GM23338 (cell line): ENCODE measurements around the gene LNX2. TPM values are rescaled to one million over a fixed set of nuclear protein-coding genes. Genes with fewer than 3 reads are reported as not detected.

ENCODE experiments used
- ATAC-seq: fragments of 200-7000 bp; cut with Tn5 transposase; 3 replicates; pipeline ENCODE4 v1.9.1; 2020
- DNase-seq: peaks from one replicate; pipeline ENCODE4 v3.0.0-alpha.2; 2015; ENCODE audit warnings: low spot score
- H2AFZ ChIP-seq: fragments of 200-600 bp; sonication (generic); 2 replicates; pipeline ENCODE4 v1.8.0; 2016; ENCODE audit warnings: antibody characterized with exemption, mild to moderate bottlenecking, moderate library complexity
- H3F3A ChIP-seq: fragments of 200-600 bp; sonication (generic); replicated peaks from 2 replicates; pipeline ENCODE4 v1.8.0; 2017; ENCODE audit warnings: antibody characterized with exemption, mixed run types, low read depth
- H3K27ac ChIP-seq: fragments of 200-600 bp; sonication (generic); 2 replicates; pipeline ENCODE4 v1.6.1; 2016; ENCODE audit warnings: low read depth
- H3K27me3 ChIP-seq: fragments of 200-600 bp; sonication (generic); 2 replicates; pipeline ENCODE4 v1.8.0; 2016; ENCODE audit warnings: mild to moderate bottlenecking, mixed run types, moderate library complexity; ENCODE audit not compliant: insufficient read depth
- H3K36me3 ChIP-seq: fragments of 200-600 bp; sonication (generic); 2 replicates; pipeline ENCODE4 v1.8.0; 2016; ENCODE audit warnings: mild to moderate bottlenecking; ENCODE audit not compliant: insufficient read depth
- H3K4me1 ChIP-seq: fragments of 200-600 bp; sonication (generic); 2 replicates; pipeline ENCODE4 v1.8.0; 2016; ENCODE audit warnings: mild to moderate bottlenecking, moderate library complexity; ENCODE audit not compliant: insufficient read depth
- H3K4me2 ChIP-seq: fragments of 200-600 bp; sonication (generic); 2 replicates; pipeline ENCODE4 v1.7.1; 2017; ENCODE audit warnings: mixed run types
- H3K4me3 ChIP-seq: fragments of 200-600 bp; sonication (generic); 2 replicates; pipeline ENCODE4 v1.6.1; 2016; ENCODE audit warnings: mixed run types
- H3K79me2 ChIP-seq: fragments of 200-600 bp; sonication (generic); replicated peaks from 2 replicates; pipeline ENCODE4 v1.8.0; 2017; ENCODE audit warnings: mild to moderate bottlenecking; ENCODE audit not compliant: insufficient read depth
- H3K9me2 ChIP-seq: fragments of 200-600 bp; sonication (generic); 2 replicates; pipeline ENCODE4 v1.8.0; 2017; ENCODE audit not compliant: insufficient read depth
- H4K20me1 ChIP-seq: fragments of 200-600 bp; sonication (generic); replicated peaks from 2 replicates; pipeline ENCODE4 v1.8.0; 2017; ENCODE audit warnings: mild to moderate bottlenecking; ENCODE audit not compliant: insufficient read depth
- H3K27ac Mint-ChIP-seq: 2 replicates; pipeline ENCODE4 v1.8.0; 2020; ENCODE audit warnings: inconsistent platforms, mild to moderate bottlenecking, moderate library complexity, mixed read lengths
- H3K27me3 Mint-ChIP-seq: 3 replicates; pipeline ENCODE4 v1.8.0; 2022; ENCODE audit warnings: low read depth, mild to moderate bottlenecking, moderate library complexity, mixed read lengths, inconsistent platforms; ENCODE audit not compliant: insufficient read depth, poor library complexity
- H3K36me3 Mint-ChIP-seq: 3 replicates; pipeline ENCODE4 v1.8.0; 2021; ENCODE audit warnings: low read depth, mild to moderate bottlenecking, inconsistent platforms, moderate library complexity, mixed read lengths
- H3K4me1 Mint-ChIP-seq: 3 replicates; pipeline ENCODE4 v1.8.0; 2020; ENCODE audit warnings: mild to moderate bottlenecking, inconsistent platforms, mixed read lengths
- H3K4me3 Mint-ChIP-seq: 3 replicates; pipeline ENCODE4 v1.8.0; 2021; ENCODE audit warnings: moderate library complexity, mild to moderate bottlenecking, inconsistent platforms, mixed read lengths
- H3K9me3 Mint-ChIP-seq: 3 replicates; pipeline ENCODE4 v1.8.0; 2020; ENCODE audit warnings: moderate library complexity, mild to moderate bottlenecking, inconsistent platforms, mixed read lengths
- CREB1 ChIP-seq: fragments of 250-450 bp; sonication (Bioruptor Pico); IDR thresholded peaks from 2 replicates; pipeline ENCODE4 v1.5.0; 2020; ENCODE audit warnings: low read depth, mild to moderate bottlenecking, moderate library complexity
- CTCF ChIP-seq, 2 experiments: fragments of 200-600 bp in 1 of 2; sonication (generic) in 1 of 2; conservative IDR thresholded peaks; 2 replicates each; pipeline versions ENCODE4 v1.5.1 to v1.6.1; 2016 to 2017; ENCODE audit warnings: antibody characterized with exemption in 2 of 2, low read depth in 2 of 2, mild to moderate bottlenecking in 2 of 2, moderate library complexity in 1 of 2
- ETS1 ChIP-seq: IDR thresholded peaks from 2 replicates; pipeline ENCODE4 v1.6.1; 2016; ENCODE audit warnings: antibody characterized with exemption
- EZH2 ChIP-seq: fragments of 200-600 bp; sonication (generic); IDR thresholded peaks from one replicate; pipeline ENCODE4 v1.8.0; 2017; ENCODE audit warnings: antibody characterized with exemption, mild to moderate bottlenecking, low read depth; ENCODE audit not compliant: unreplicated experiment
- JUNB ChIP-seq: IDR thresholded peaks from one replicate; pipeline ENCODE4 v1.6.1; 2016; ENCODE audit warnings: antibody characterized with exemption; ENCODE audit not compliant: unreplicated experiment
- POLR2AphosphoS5 ChIP-seq: IDR thresholded peaks from 2 replicates; pipeline ENCODE4 v1.6.1; 2016; ENCODE audit warnings: antibody characterized with exemption, low read depth
- REST ChIP-seq: IDR thresholded peaks from one replicate; pipeline ENCODE4 v1.6.1; 2018; ENCODE audit warnings: antibody characterized with exemption; ENCODE audit not compliant: unreplicated experiment
- STAT1 ChIP-seq: IDR thresholded peaks from one replicate; pipeline ENCODE4 v1.6.1; 2016; ENCODE audit warnings: antibody characterized with exemption; ENCODE audit not compliant: unreplicated experiment
- ZNF114 ChIP-seq: fragments of 250-450 bp; sonication (Bioruptor Pico); IDR thresholded peaks from 2 replicates; pipeline ENCODE4 v1.5.0; 2020; ENCODE audit warnings: mild to moderate bottlenecking, moderate library complexity
- ZNF331 ChIP-seq: fragments of 250-450 bp; sonication (Bioruptor Pico); IDR thresholded peaks from 2 replicates; pipeline ENCODE4 v1.5.0; 2020; ENCODE audit warnings: low read depth, mild to moderate bottlenecking, moderate library complexity
- polyA plus RNA-seq: library from polyadenylated mRNA; unstranded; fragments of >200 nt; fragmentation: Nextera tagmentation; extraction: Ambion mirVana; gene quantifications from 2 replicates; pipeline ENCODE4 v1.2.1, GENCODE V29; 2016
- total RNA-seq: library from RNA; depleted of rRNA; stranded (reverse); fragments of >200 nt; shearing (Covaris generic); gene quantifications from 2 replicates; pipeline ENCODE4 v1.2.3, GENCODE V29; 2014

Gene LNX2
- total and polyA plus RNA-seq, 2 experiments from 2014 or later = 3.7 to 18.0 TPM

- Histone ChIP-seq H4K20me1 (no peaks in the 10 kb centered on the region), H3K4me2 (no peak overlapping the region), H3F3A (no peaks in the 10 kb centered on the region), H3K27me3 (no peaks in the 10 kb centered on the region), H3K4me1 (no peaks in the 10 kb centered on the region), H3K27ac (no peak overlapping the region), H3K4me3 (no peak overlapping the region), H3K9me2 (no peaks in the 10 kb centered on the region), H2AFZ (no peak overlapping the region), H3K79me2 (no peaks in the 10 kb centered on the region), H3K36me3 (peaks cover 4% of the 10 kb centered on the region; the same call in 1 of the 2 replicates)
- no peaks in the 10 kb centered on the region for H3K4me1 Mint-ChIP-seq
- no peaks in the 10 kb centered on the region for H3K9me3 Mint-ChIP-seq
- H3K27ac Mint-ChIP-seq = no peak overlapping the region
- no peaks in the 10 kb centered on the region; the same call in 2 of the 3 replicates for H3K36me3 Mint-ChIP-seq
- no peak overlapping the region for H3K4me3 Mint-ChIP-seq
- H3K27me3 Mint-ChIP-seq = no peaks in the 10 kb centered on the region
- DNase-seq (no peak), ATAC-seq (no peak)
- TF ChIP-seq REST (no peak), STAT1 (no peak), JUNB (no peak), CTCF (conservative IDR thresholded peaks at IDR 0.05; ENCODE audit: low read depth in 2 of 2) (no peak), ZNF114 (CRISPR knock-in tag) (no peak), ZNF331 (CRISPR knock-in tag) (no peak), ETS1 (no peak)
Observed at GRCh38 chr13:27565818-27566217, 54.5 kb downstream of the LNX2 start.

- H3K36me3 ChIP-seq = peaks cover 6% of the 10 kb centered on the region; the same call in 1 of the 2 replicates
- H3K79me2 ChIP-seq = no peaks in the 10 kb centered on the region
- H3K27me3 ChIP-seq = no peaks in the 10 kb centered on the region
- H3F3A ChIP-seq = no peaks in the 10 kb centered on the region
- no peaks in the 10 kb centered on the region; the same call in 2 of the 3 replicates for H3K36me3 Mint-ChIP-seq
- no peak for TF ChIP-seq CTCF (conservative IDR thresholded peaks at IDR 0.05; ENCODE audit: low read depth in 2 of 2)
- no peak for TF ChIP-seq JUNB
- no peak for TF ChIP-seq POLR2AphosphoS5
- TF ChIP-seq EZH2 = no peak
- TF ChIP-seq CREB1 (CRISPR knock-in tag) = no peak
- TF ChIP-seq ETS1 = no peak
- TF ChIP-seq ZNF331 (CRISPR knock-in tag) = no peak
- DNase-seq = no peak
- no peaks in the 10 kb centered on the region for H3K9me2 ChIP-seq
- H4K20me1 ChIP-seq = no peaks in the 10 kb centered on the region
- H3K4me3 ChIP-seq = no peak overlapping the region
- no peak overlapping the region for H3K4me2 ChIP-seq
- no peak for ATAC-seq
- H3K27ac ChIP-seq = no peak overlapping the region
- H3K4me1 Mint-ChIP-seq = no peaks in the 10 kb centered on the region
- no peaks in the 10 kb centered on the region for H3K9me3 Mint-ChIP-seq
- H3K4me1 ChIP-seq = no peaks in the 10 kb centered on the region
- no peak overlapping the region for H2AFZ ChIP-seq
- no peak overlapping the region for H3K4me3 Mint-ChIP-seq
- H3K27me3 Mint-ChIP-seq = no peaks in the 10 kb centered on the region
- no peak overlapping the region for H3K27ac Mint-ChIP-seq
Observed at GRCh38 chr13:27562457-27562856, 57.9 kb downstream of the LNX2 start.
